CD4-positive, CD25-positive, alpha-beta regulatory T cell (primary cell): ENCODE data around the gene PDE4D. TPM values are rescaled to one million over a fixed set of nuclear protein-coding genes. Genes with fewer than 3 reads are reported as not detected.
A peak's percentile ranks its signal among the peaks of the same experiment; 100 is the strongest.
"Not testable (repeated sequence)": the region's sequence is repeated elsewhere in the genome, so short reads cannot be mapped to it uniquely, and the experiment has no call there.

ENCODE experiments used
- ATAC-seq, 2 donors: fragments of 150-1000 bp; cut with Tn5 transposase; one replicate each; pipeline ENCODE4 v1.10.0; 2021; ENCODE audit warnings: low read depth in 2 of 2, moderate number of reproducible peaks in 2 of 2, moderate library complexity in 1 of 2
- DNase-seq, 3 donors: peaks; one replicate each; pipeline versions ENCODE4 v3.0.0 to v3.0.0-alpha.2; 2012 to 2022; ENCODE audit warnings: mixed read lengths in 1 of 3
- H3K27ac ChIP-seq: one replicate; pipeline ENCODE4 v1.7.0; 2013; ENCODE audit warnings: mild to moderate bottlenecking, low read length; ENCODE audit not compliant: insufficient read depth, poor library complexity, severe bottlenecking
- H3K27me3 ChIP-seq: one replicate; pipeline ENCODE4 v1.7.0; 2013; ENCODE audit warnings: low read length; ENCODE audit not compliant: control insufficient read depth, insufficient read depth
- H3K36me3 ChIP-seq: one replicate; pipeline ENCODE4 v1.7.0; 2013; ENCODE audit warnings: mild to moderate bottlenecking, low read length, moderate library complexity; ENCODE audit not compliant: control insufficient read depth, insufficient read depth
- H3K4me1 ChIP-seq: 2 replicates; pipeline ENCODE4 v1.7.0; 2013; ENCODE audit warnings: mild to moderate bottlenecking, low read length; ENCODE audit not compliant: insufficient read depth, control insufficient read depth, poor library complexity, severe bottlenecking
- H3K4me3 ChIP-seq: one replicate; pipeline ENCODE4 v1.7.0; 2013; ENCODE audit warnings: low read depth, mild to moderate bottlenecking, low read length, moderate library complexity
- H3K9me3 ChIP-seq, 2 experiments: 1 replicate in 1 of 2; 2 replicates in 1 of 2; pipeline ENCODE4 v1.7.0; 2013; ENCODE audit warnings: low read length in 2 of 2, mild to moderate bottlenecking in 1 of 2, moderate library complexity in 1 of 2; ENCODE audit not compliant: control insufficient read depth in 2 of 2
- H3K27ac Mint-ChIP-seq, 3 donors: one replicate each; pipeline ENCODE4 v1.8.0; 2020 to 2022; ENCODE audit warnings: mild to moderate bottlenecking in 3 of 3, mixed read lengths in 3 of 3, moderate library complexity in 2 of 3
- H3K27me3 Mint-ChIP-seq: one replicate; pipeline ENCODE4 v1.8.0; 2022; ENCODE audit warnings: mild to moderate bottlenecking, mixed read lengths
- H3K36me3 Mint-ChIP-seq: one replicate; pipeline ENCODE4 v1.8.0; 2020; ENCODE audit warnings: mixed read lengths
- H3K4me1 Mint-ChIP-seq, 4 donors: one replicate each; pipeline ENCODE4 v1.8.0; 2020 to 2022; ENCODE audit warnings: mixed read lengths in 4 of 4, mild to moderate bottlenecking in 1 of 4
- H3K4me3 Mint-ChIP-seq, 4 donors: one replicate each; pipeline ENCODE4 v1.8.0; 2020 to 2022; ENCODE audit warnings: mild to moderate bottlenecking in 4 of 4, mixed read lengths in 4 of 4, moderate library complexity in 3 of 4
- H3K9me3 Mint-ChIP-seq, 7 donors: one replicate each; pipeline ENCODE4 v1.8.0; 2020 to 2022; ENCODE audit warnings: mixed read lengths in 7 of 7, mild to moderate bottlenecking in 3 of 7, moderate library complexity in 2 of 7
- polyA plus RNA-seq, 4 donors: library from polyadenylated mRNA; unstranded; fragments of 300-500 nt; fragmentation: Illumina TruSeq; gene quantifications; one replicate each; pipeline ENCODE4 v1.2.3, GENCODE V29; 2021
- total RNA-seq: library from RNA; stranded (reverse); gene quantifications from one replicate; pipeline ENCODE4 v1.2.3, GENCODE V29; 2022

The PDE4D gene
- total and polyA plus RNA-seq, 5 donors from 2014 or later, result 2.1 to 39.9 (median 4.8) TPM

DNA sequence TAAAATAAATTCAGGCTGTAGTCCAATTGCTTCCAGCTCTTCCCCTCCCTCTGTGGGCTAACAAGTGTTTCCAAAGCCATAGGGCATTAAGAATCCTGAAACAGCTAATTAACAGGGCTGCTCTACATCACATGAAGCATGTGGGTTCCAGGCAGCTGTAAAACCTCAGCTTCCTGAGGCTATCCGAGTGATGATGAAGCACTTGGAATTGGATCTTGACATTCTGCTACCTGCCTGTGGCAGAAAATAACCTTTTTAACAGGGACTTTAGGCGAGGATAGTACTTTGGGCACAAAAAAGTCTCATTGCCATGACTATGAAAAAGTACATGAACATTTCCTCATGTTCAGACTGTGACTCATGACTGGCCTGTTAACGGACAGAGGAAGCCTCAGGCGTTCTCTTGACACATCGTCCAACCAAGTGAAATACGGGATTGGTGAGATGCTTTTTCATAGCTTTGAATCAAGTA, 107.2 kb downstream of the PDE4D start:
- ATAC-seq, result no peak
- Mint-ChIP-seq H3K27me3 (no peaks in the 10 kb centered on the region), H3K36me3 (no peaks in the 10 kb centered on the region), H3K4me3 (no peak overlapping the region), H3K9me3 (peaks cover 0 to 5% (median 0%) of the 10 kb centered on the region in 7 donors), H3K4me1 (peaks cover 0 to 19% (median 8%) of the 10 kb centered on the region in 4 donors), H3K27ac (no peak overlapping the region)
- Histone ChIP-seq H3K27ac (no peak overlapping the region), H3K9me3 (no peaks in the 10 kb centered on the region), H3K4me1 (peaks cover 4% of the 10 kb centered on the region), H3K36me3 (no peaks in the 10 kb centered on the region), H3K27me3 (no peaks in the 10 kb centered on the region), H3K4me3 (no peak overlapping the region)
- DNase-seq, result no peak

DNA sequence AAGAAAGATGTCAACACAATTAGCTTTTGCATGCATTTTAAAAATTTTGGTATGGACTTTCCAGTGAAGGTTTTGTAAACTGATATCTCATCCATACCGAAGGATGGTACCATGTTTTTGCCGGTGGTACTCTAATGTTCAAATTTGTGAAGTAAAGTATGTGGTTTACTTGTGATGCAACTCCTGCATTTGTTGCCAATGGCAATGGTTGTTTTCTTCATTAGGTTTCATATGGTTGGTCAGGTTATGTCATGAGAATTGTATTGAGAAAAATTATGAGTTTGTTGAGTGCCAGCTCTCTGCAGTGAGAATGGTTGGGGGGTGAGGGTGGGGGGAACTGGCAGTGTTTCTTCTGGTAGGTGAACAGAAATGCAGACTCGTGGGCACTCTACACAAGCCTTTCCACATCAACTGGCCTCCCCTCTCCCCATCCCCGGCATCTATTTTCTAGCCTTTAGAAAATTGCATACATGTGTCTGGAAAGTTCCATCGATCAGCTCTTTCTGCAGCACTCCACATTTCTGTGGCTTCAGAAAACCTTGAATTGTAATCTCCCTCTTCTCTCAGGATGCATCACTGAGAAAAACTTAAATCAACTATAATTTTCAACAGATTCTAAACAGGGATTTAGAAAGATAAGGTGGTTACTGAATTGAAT, 107.7 kb downstream of the PDE4D start:
- no peak overlapping the region for H3K4me3 Mint-ChIP-seq
- peaks cover 0 to 5% (median 0%) of the 10 kb centered on the region in 7 donors for H3K9me3 Mint-ChIP-seq
- H3K27me3 ChIP-seq, result no peaks in the 10 kb centered on the region
- ATAC-seq (no peak), DNase-seq (no peak)
- H3K4me3 ChIP-seq, result no peak overlapping the region
- no peaks in the 10 kb centered on the region for H3K9me3 ChIP-seq
- H3K4me1 ChIP-seq, result peaks cover 4% of the 10 kb centered on the region
- no peak overlapping the region for H3K27ac Mint-ChIP-seq
- no peaks in the 10 kb centered on the region for H3K36me3 ChIP-seq
- no peak overlapping the region for H3K27ac ChIP-seq
- no peaks in the 10 kb centered on the region for H3K27me3 Mint-ChIP-seq
- H3K36me3 Mint-ChIP-seq, result no peaks in the 10 kb centered on the region
- H3K4me1 Mint-ChIP-seq, result peaks cover 0 to 17% (median 8%) of the 10 kb centered on the region in 4 donors

DNA sequence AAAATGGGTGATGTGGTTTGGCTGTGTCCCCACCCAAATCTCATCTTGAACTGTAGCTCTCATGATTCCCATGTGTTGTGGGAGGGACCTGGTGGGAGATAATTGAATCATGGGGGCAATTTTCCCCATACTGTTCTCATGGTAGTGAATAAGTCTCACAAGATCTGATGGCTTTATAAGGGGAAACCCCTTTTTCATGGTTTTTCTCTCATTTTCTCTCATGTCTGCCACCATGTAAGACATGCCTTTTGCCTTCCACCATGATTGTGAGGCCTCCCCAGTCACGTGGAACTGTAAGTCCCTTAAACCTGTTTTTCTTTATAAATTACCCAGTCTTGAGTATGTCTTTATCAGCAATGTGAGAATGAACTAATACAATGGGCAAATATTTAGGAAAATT, 108.8 kb downstream of the PDE4D start:
- H3K27me3 ChIP-seq, DNase-seq, H3K27ac ChIP-seq, H3K9me3 Mint-ChIP-seq, H3K4me1 ChIP-seq, ATAC-seq, H3K4me3 ChIP-seq, H3K36me3 Mint-ChIP-seq, H3K4me3 Mint-ChIP-seq, H3K36me3 ChIP-seq, H3K27me3 Mint-ChIP-seq, H3K9me3 ChIP-seq, H3K4me1 Mint-ChIP-seq, H3K27ac Mint-ChIP-seq: not testable (repeated sequence)

DNA sequence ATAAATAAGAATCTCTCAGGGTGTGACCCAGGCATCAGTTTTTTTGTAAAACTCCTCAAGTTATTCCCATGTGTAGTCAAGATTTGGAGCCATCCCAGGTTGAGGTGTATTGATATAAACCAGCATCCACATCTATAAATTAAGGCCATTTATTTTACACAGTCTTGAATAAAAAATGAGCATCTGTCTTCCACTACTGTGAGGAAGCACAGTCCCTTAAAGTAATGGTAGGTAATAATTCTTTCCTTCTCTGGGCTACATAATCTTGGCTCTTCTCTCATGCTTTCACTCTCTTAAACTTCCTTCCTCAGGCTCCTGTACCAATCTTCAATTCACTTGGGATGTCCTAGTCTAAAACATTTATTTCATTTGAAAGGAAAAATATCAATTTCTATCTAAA, 110.3 kb downstream of the PDE4D start:
- Mint-ChIP-seq H3K4me3 (no peak overlapping the region), H3K36me3 (no peaks in the 10 kb centered on the region), H3K27ac (peak overlapping the region in 1 of 3 donors; percentile 39), H3K27me3 (no peaks in the 10 kb centered on the region), H3K9me3 (peaks cover 0 to 7% (median 0%) of the 10 kb centered on the region in 7 donors), H3K4me1 (no peaks in the 10 kb centered on the region)
- H3K36me3 ChIP-seq, result no peaks in the 10 kb centered on the region
- H3K9me3 ChIP-seq, result no peaks in the 10 kb centered on the region
- H3K27me3 ChIP-seq, result no peaks in the 10 kb centered on the region
- no peak overlapping the region for H3K4me3 ChIP-seq
- H3K27ac ChIP-seq, result no peak overlapping the region
- DNase-seq (no peak), ATAC-seq (no peak)
- no peaks in the 10 kb centered on the region for H3K4me1 ChIP-seq

DNA sequence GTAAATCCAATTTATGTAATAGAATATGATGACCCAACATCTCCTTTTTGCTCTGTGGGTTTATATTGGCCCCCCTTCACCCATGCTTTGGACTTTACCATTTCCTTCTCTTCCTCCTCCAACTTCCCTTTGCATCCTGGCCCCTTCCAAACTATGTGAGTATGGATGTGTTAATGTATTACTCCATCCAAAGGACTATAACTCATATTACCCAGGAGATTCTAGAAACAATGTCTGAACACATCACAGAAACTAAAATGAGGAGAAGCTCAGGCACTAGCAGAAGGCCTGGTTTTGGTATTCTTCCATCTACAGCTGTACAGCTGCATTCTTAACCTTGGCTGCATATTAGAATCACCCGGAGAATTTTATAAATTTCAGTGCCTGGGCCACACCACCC, 110.7 kb downstream of the PDE4D start:
- Mint-ChIP-seq H3K27ac (peak overlapping the region in 1 of 3 donors; percentile 39), H3K4me3 (no peak overlapping the region), H3K36me3 (no peaks in the 10 kb centered on the region), H3K27me3 (no peaks in the 10 kb centered on the region), H3K9me3 (peaks cover 0 to 7% (median 0%) of the 10 kb centered on the region in 7 donors), H3K4me1 (no peaks in the 10 kb centered on the region)
- no peak overlapping the region for H3K4me3 ChIP-seq
- ATAC-seq, result no peak
- no peaks in the 10 kb centered on the region for H3K36me3 ChIP-seq
- H3K27me3 ChIP-seq, result no peaks in the 10 kb centered on the region
- no peaks in the 10 kb centered on the region for H3K9me3 ChIP-seq
- H3K4me1 ChIP-seq, result no peaks in the 10 kb centered on the region
- H3K27ac ChIP-seq, result no peak overlapping the region
- DNase-seq, result no peak

DNA sequence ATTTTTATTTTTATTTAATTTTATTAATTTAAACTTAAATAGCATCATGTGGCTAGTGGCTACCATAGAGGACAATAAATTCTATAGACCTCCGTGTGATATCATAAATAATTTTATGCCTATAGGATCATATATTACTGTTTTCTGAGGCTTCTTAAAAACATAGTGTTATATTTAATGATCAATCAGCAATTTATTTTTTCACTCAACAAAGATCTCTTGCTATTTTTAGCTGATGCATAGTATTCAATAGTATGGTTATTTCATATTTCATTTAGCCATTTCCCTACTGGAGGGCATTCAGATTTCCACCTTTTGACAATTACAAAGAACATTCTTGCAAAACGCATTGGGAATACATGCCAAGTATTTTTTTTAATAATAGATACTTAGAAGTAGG, 114.1 kb downstream of the PDE4D start:
- H3K27me3 ChIP-seq, result no peaks in the 10 kb centered on the region
- DNase-seq, result no peak
- Mint-ChIP-seq H3K4me3 (no peak overlapping the region), H3K4me1 (no peaks in the 10 kb centered on the region), H3K27ac (no peak overlapping the region), H3K36me3 (no peaks in the 10 kb centered on the region), H3K27me3 (peaks cover 11% of the 10 kb centered on the region), H3K9me3 (peaks cover 0 to 4% (median 0%) of the 10 kb centered on the region in 7 donors)
- H3K9me3 ChIP-seq, result no peaks in the 10 kb centered on the region
- no peak overlapping the region for H3K4me3 ChIP-seq
- ATAC-seq, result no peak
- no peaks in the 10 kb centered on the region for H3K36me3 ChIP-seq
- H3K4me1 ChIP-seq, result no peaks in the 10 kb centered on the region
- no peak overlapping the region for H3K27ac ChIP-seq

DNA sequence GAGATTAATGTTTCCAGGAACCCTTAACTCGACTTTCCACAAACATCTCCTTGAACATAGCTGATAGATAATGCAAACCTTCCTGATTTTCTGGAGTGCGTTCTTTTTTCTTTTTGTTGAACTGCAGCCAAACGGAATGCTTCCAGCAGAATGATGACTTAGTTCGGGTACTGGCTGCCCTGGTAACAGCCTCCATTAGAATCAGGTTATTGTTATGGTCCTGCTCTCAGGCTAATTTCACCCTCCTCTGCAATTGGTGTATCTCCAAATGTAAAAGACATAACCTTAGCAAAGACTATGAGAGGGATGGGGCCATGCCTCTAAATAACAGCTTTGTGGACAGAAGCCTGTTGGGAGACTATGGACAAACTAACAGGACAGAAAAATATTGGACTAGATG, 116.5 kb downstream of the PDE4D start:
- Mint-ChIP-seq H3K36me3 (no peaks in the 10 kb centered on the region), H3K9me3 (peaks cover 0 to 2% (median 0%) of the 10 kb centered on the region in 7 donors), H3K4me1 (no peaks in the 10 kb centered on the region), H3K27ac (no peak overlapping the region), H3K4me3 (no peak overlapping the region), H3K27me3 (peaks cover 11% of the 10 kb centered on the region)
- Histone ChIP-seq H3K4me1 (no peaks in the 10 kb centered on the region), H3K27ac (no peak overlapping the region), H3K9me3 (no peaks in the 10 kb centered on the region), H3K4me3 (no peak overlapping the region), H3K27me3 (no peaks in the 10 kb centered on the region), H3K36me3 (no peaks in the 10 kb centered on the region)
- no peak for ATAC-seq
- no peak for DNase-seq

DNA sequence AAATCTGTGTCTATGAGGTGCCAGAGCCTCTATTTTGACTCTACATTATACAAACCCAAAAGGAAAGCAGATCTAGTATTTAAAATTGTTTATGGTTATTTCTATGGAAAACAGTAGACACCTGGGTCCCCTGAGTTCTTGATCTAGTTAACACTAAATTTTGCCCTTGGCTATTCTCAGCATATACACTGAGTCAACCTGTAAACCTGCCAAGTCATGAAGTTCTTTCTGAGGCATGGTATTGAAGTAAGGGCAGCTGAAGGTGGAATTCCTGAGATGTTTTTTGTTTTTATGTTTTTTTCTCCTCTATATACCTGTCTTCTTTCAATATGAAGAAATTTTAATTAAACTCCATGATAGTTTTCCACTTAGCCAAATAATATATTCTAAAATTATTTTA, 120.2 kb downstream of the PDE4D start:
- Histone ChIP-seq H3K27ac (no peak overlapping the region), H3K36me3 (no peaks in the 10 kb centered on the region), H3K27me3 (peaks cover 4% of the 10 kb centered on the region), H3K4me3 (no peak overlapping the region), H3K9me3 (no peaks in the 10 kb centered on the region), H3K4me1 (no peaks in the 10 kb centered on the region)
- Mint-ChIP-seq H3K27me3 (peaks cover 11% of the 10 kb centered on the region), H3K9me3 (no peaks in the 10 kb centered on the region), H3K36me3 (no peaks in the 10 kb centered on the region), H3K27ac (no peak overlapping the region), H3K4me3 (no peak overlapping the region), H3K4me1 (peaks cover 0 to 8% (median 6%) of the 10 kb centered on the region in 4 donors)
- DNase-seq (no peak), ATAC-seq (peak in 1 of 2 donors; percentile 28)
